Stimulated activated CD8-positive, alpha-beta memory T cell treated with anti-CD3 and anti-CD28 coated beads, Interleukin-15, amount 100 ng/mL, for 4 hours (primary cell): ENCODE measurements around the gene LRRC14B.
"Not testable (repeated sequence)": the region's sequence is repeated elsewhere in the genome, so short reads cannot be mapped to it uniquely, and the experiment has no call there.

ENCODE experiments used
- DNase-seq, 2 donors: peaks; one replicate each; pipeline ENCODE4 v3.0.0-alpha.2; 2020; ENCODE audit warnings: low read depth in 2 of 2

LRRC14B gene

GRCh38 chr5:160173-160510 is 31.2 kb upstream of the LRRC14B start:
- no peak for DNase-seq

- no peak for DNase-seq
Observed at GRCh38 chr5:160921-161802, 30.1 kb upstream of the LRRC14B start.

GRCh38 chr5:161803-162110 is 29.5 kb upstream of the LRRC14B start:
- DNase-seq: no peak

- no peak for DNase-seq
Observed at GRCh38 chr5:162190-162564, 29.1 kb upstream of the LRRC14B start.

GRCh38 chr5:162565-163337 is 28.5 kb upstream of the LRRC14B start:
- DNase-seq: no peak

- DNase-seq: no peak
Observed at GRCh38 chr5:163338-163620, 28.0 kb upstream of the LRRC14B start.

GRCh38 chr5:163841-164240 is 27.5 kb upstream of the LRRC14B start:
- no peak for DNase-seq

GRCh38 chr5:164244-164643 is 27.1 kb upstream of the LRRC14B start:
- DNase-seq: no peak

- not testable (repeated sequence) for DNase-seq
Observed at GRCh38 chr5:164783-165182, 26.5 kb upstream of the LRRC14B start.

GRCh38 chr5:166441-167372 is 24.6 kb upstream of the LRRC14B start:
- DNase-seq: no peak

- no peak for DNase-seq
Observed at GRCh38 chr5:167511-167910, 23.8 kb upstream of the LRRC14B start.

- DNase-seq: no peak
Observed at GRCh38 chr5:167982-168660, 23.2 kb upstream of the LRRC14B start.

GRCh38 chr5:169071-169727 is 22.1 kb upstream of the LRRC14B start:
- no peak for DNase-seq

- DNase-seq: no peak
Observed at GRCh38 chr5:169728-170094, 21.6 kb upstream of the LRRC14B start.

- DNase-seq: no peak
Observed at GRCh38 chr5:170971-171800, 20.1 kb upstream of the LRRC14B start.

GRCh38 chr5:171801-172331 is 19.4 kb upstream of the LRRC14B start:
- DNase-seq: no peak

- DNase-seq: no peak
Observed at GRCh38 chr5:172421-172820, 18.9 kb upstream of the LRRC14B start.

GRCh38 chr5:172841-173251 is 18.4 kb upstream of the LRRC14B start:
- no peak for DNase-seq

GRCh38 chr5:173392-174290 is 17.7 kb upstream of the LRRC14B start:
- DNase-seq: no peak
